DMS79 treated with DMSO at 0.1 percent for 48 hours (cell line): ENCODE measurements around the gene MVB12A.

Source experiments
- DNase-seq: peaks from one replicate; lab custom pipeline; 2025; lab: John Stamatoyannopoulos, UW

Gene MVB12A

DNA sequence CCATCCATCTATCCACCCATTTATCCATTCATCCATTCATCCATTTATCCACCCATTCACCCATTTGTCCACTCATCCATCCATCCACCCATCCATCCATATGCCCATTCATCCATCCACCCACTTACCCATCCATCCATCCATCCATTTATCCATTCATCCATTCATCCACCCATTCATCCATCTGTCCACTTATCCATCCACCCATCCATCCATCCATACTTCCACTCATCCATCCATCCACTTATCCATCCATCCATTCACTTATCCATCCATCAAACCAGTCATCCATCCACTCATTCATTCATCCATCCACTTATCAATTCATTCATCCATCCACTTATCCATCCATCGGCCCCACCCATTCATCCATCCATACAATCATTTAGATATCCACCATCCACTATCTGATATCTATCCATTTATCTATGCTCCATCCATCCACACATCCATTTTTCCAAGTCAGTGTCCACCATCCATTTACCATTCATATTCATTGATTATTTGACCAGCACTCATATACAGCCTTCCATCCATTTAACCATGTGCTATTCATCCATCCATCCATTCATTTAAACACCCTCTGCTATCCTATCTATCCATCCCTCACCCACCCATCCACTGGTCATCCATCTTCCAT, 25.8 kb downstream of the MVB12A start:
- DNase-seq = no peak

DNA sequence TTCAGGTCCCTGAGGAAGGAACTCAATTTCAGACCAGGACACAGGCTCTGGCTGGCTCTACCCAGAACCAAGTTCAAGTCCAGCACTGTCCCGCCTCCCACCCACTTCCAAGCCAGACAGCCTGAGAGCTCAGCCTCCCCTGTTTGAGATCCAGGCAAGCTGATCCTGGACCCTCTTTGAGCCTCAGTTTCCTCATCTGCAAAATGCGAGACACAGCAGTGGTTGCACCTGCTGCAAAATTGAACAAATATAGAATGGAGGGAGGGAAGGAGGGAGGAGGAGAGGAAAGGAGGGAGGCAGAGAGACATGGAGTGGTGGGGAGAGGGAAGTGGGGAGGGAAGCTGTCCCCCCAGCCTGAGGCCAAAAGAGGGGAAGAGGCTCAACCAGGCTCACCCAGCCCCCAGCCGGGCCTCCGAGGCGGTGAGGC, 27.9 kb downstream of the MVB12A start:
- peak; percentile 24 for DNase-seq

GRCh38 chr19:17448131-17448967, 28.5 kb downstream of the MVB12A start, which contains the start of gene TMEM221:
Gene TMEM221 (minus strand): TSS chr19:17448668. CDS start chr19:17448462, 206 bp downstream.
- peak; percentile 24 for DNase-seq

DNA sequence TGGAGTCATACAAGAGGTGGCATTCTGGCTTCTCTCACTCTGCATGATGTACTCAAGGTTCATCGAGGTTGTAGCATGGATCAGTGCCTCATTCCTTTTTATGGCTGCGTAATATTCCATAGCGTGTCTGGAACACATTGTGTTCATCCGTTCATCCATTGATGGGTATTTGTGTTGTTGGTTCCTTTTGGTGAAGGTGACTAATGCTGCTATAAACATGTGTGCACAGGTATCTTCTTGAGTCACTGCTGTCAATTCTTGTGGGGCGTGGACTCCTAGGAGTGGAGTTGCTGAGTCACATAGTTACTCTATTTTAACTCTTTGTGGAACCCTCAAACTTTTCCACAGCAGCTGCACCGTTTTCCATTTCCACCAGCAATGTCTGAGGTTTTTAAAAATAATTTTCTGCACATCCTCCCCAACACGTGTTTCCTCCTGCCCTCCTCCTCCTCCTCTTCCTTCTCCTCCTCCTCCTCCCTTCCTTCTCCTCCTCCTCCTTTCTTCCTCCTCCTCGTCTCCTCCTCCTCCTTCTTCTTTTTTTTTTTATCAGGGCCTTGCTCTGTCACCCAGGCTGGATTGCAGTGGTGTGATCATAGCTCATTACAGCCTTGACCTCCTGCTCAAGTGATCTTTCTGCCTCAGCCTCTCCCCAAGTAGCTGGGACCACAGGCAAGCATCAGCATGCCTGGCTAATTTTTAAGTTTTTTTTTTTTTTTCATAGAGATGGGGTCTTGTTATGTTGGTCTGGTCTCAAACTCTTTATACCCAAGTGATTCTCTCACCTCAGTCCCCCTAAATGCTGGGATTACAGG, 30.6 kb downstream of the MVB12A start:
- peak; percentile 1 for DNase-seq

GRCh38 chr19:17451820-17452219, 32.0 kb downstream of the MVB12A start:
- DNase-seq = no peak

DNA sequence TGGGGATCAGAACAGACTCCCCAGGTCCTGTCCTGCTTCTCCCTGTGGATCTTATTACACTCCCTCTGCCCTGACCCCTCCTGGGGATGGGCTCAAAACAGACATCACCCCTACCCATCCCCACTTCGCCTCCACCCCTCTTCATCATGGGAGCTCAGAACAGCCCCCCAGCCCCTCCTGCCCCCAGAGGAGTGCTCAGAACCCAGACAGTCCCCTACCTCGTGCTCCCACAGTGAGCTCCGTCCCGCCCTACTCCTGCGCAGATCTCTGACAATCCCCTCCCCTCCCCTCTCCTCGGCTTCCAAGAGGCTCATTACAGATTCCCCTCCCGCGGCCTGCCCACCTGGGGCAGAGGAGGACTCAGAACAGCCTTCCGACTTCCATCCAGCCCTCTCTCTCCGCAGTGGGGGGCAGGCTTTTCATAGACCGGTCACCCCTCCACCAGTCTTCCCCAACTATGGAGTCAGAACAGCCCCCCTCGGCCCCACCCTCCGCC, 34.8 kb downstream of the MVB12A start:
- peak; percentile 3 for DNase-seq

DNA sequence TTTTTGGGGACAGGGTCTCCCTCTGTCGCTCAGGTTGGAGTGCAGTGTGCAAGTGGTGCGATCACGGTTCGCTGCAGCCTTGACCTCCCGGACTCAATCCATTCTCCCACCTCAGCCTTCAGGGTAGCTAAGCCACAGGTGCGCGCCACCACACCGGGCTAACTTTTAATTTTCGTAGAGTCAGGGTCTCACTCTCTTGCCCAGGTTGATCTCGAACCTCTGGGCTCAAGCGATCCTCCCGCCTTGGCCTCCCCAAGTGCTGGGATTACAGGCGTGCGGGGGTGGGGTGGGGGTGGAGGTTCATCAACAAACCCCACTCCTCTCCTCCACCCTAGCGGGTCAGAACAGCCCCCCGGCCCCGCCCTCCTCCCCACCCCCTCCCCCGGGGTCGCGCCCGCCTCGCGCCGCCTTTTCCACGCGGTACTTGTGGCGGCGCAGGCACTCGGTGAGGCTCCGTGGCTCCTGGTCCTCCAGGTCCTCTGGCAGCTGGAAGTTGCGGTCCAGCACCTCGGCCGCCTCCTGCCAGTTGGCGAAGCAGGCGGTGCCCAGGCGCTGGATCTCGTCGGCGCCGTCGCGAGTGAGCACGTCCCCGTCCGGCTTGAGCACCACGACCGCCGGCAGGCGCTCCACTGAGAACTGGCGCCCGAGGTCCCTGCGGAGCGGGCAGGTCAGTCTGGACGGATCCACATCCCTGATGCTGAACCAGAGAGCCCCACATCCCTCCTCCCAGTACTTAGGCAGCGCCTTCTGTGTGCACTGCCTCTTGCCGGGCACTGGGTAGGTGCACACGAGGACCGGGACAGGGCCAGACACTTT, 35.7 kb downstream of the MVB12A start:
- peak; percentile 2 for DNase-seq

- DNase-seq = no peak
Measured at GRCh38 chr19:17456127-17456526, 36.3 kb downstream of the MVB12A start.

DNA sequence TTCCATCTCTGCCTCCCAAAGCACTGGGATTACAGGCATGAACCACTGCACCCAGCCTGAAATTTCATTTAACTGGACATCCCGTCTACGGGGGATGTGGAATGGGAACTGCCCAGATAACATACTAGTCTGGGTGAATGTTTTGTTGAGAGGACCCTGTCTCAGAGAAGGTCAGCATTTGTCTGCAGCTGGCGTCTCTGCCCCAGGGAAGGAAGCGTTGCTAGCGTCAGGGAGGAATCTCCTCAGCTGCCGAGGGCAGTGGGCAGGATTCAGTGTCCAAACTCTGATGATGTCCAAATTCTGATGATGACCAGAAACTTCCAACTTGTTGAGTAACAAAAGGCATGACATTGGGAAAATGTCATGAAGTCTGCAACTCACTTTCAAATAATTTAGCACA, 37.8 kb downstream of the MVB12A start:
- DNase-seq = no peak

GRCh38 chr19:17458970-17459369, 39.1 kb downstream of the MVB12A start:
- DNase-seq = no peak

DNA sequence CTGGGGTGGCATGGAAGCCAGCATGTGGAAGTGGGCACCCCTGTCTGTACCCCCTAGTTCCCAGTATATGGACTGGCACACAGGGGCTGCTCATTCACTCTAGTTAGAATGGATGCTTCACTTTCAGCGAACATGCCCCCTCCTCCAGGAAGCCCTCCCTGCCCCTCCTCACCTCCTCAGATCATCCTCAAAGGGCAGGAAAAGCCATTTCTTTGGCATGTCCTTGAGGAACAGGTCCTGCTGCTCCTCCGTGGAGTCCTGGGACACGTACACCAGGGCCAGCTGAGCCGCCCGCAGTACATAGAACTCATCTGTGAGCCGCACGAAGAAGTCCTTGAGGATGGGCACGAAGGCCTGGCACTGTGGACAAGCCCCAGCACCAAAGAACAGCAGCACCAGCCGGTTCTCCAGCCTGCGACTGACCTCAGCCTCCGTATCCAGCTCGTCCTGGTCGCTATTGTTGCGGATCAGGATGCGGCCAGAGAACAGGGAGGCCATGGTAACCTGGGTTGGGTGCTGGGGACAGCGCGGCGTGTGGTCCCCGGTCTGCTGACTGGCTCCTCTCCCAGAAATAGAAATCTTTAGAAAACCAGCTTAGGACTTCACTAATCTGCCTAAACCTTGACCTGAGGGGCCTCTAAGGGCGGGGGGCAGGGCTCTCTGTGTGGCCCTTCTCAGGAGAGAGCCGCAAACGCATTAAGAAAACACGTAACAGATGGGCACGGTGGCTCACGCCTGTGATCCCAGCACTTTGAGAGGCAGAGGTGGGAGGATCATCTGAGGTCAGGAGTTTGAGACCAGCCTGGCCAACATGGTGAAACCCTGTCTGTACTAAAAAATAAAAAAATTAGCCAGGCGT, 40.8 kb downstream of the MVB12A start, which contains the start of gene NXNL1:
Gene NXNL1 (minus strand): TSS at position 555 of the 859 bp plus-strand sequence. CDS start 57 bp downstream, at position 498.
- no peak for DNase-seq

DNA sequence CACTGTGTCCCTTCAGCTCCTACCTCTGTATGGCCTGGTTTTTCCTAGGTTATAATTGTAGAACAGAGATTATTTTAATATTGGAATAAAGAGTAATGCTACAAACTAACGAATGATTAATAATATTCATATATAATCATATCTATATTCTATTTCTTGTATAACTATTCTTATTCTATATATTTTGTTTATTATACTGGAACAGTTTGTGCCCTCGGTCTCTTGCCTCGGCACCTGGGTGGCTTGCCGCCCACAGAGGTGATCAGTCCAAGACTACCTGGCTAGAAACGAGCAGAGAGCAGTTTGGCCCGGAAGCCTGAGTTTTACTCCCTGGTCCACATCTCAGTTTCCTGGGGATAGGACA, 46.6 kb downstream of the MVB12A start:
- DNase-seq = no peak

DNA sequence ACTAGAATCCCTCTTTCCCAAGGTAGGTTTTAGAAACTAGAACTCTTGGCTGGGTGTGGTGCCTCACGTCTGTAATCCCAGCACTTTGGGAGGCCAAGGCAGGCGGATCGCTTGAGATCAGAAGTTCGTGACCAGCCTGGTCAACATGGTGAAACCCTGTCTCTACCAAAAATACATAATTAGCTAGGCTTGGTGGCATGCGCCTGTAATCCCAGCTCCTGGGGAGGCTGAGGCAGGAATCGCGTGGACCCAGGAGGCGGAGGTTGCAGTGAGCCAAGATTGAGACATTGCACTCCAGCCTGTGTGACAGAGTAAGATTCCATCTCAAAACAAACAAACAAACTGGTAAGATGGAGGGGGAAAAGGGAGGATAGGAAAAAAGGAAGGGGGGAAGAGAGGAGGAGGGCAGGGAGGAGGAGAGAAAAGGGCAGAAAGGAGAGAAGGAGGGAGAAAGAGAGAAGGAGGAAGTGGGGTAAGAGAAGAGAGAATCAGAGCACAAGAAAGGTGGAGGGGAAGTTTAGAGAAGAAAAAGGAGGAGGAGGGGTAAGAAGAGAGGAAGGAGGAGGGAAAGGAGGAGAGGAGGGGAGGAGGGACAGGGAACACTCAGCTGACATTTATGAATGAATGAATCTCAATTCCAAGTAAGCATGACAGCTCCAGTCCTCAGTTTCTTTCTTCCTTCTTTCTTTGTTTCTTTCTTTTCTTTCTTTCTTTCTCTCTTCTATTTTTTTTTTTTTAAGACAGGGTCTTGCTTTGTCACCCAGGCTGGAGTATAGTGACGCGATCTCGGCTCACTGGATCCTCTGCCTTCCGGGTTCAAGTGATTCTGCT, 47.8 kb downstream of the MVB12A start:
- no peak for DNase-seq

GRCh38 chr19:17468302-17469091, 48.6 kb downstream of the MVB12A start:
- DNase-seq = no peak

DNA sequence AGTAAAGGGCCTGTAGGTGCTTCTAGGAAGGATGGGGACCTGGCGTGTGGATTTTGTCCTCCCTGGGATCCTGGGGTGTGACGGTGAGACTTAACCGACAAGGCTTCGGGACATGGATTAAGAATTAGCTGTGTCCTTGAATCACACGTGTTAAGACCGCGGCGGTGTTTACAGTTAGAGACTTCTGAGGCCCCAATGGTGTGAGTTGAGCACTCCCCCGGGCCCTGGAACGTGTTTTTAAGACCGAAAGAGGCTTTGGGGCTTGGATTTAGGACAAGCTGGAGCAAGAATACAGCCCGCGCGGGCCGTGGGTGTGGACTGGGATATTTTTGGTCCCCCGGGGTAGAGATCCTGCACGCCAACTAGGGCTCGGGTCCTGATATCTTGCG, 49.2 kb downstream of the MVB12A start:
- DNase-seq = peak; percentile 46

GRCh38 chr19:17469481-17470067, 49.7 kb downstream of the MVB12A start:
- DNase-seq = peak; percentile 94

DNA sequence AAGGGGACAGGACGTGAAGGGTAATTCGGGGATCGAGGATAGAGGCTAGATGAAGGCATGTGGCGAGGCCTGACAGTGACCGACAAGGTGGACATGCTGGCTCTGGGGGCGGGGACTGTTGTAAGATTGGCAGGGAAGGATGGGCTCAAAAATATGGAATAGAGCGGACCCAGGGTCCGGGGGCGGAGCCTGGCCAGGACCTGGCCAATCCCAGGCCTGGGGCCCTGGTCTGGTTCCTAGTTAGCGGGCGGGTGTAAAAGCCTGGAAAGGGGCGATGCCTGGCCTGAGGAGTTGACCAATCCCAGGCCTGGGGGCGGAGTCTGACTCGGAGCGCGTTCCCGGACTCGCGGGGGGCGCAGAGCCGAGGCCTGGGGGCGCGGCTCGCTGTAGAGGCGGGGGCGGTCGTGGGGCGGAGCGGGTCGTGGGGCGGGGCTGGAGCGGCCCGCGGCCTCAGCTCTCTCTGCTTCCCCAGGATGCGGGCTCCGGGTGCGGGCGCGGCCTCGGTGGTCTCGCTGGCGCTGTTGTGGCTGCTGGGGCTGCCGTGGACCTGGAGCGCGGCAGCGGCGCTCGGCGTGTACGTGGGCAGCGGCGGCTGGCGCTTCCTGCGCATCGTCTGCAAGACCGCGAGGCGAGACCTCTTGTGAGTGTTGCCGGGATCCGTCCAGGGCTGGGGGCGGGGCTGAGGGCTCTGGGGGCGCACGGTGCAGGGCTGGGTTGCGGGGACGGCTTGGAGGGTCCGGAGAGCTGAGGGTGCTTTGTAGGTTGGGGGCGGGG, 50.4 kb downstream of the MVB12A start, which contains the start of gene SLC27A1:
Gene SLC27A1 (plus strand): TSS at position 457 of the 774 bp plus-strand sequence. CDS start 17 bp downstream, at position 474.
- DNase-seq = peak; percentile 95
